Right lobe of liver (tissue), 4 donors: Measurements from ENCODE around the gene MUCL3.
"Not testable (repeated sequence)": the region's sequence is repeated elsewhere in the genome, so short reads cannot be mapped to it uniquely, and the experiment has no call there.

ENCODE experiments used
- POLR2A ChIP-seq: fragments of 450-650 bp; IDR thresholded peaks from one replicate; pipeline ENCODE4 v1.6.1; 2017; ENCODE audit warnings: antibody characterized with exemption, mild to moderate bottlenecking
- TF ChIP-seq, protein P1 (sequence below), 4 donors: fragments of 200-600 bp in 3 of 4; fragments of 450-650 bp in 1 of 4; IDR thresholded peaks; one replicate each; pipeline versions ENCODE4 v1.5.1 to v1.8.0; 2016 to 2022; ENCODE audit warnings: antibody characterized with exemption in 4 of 4, mild to moderate bottlenecking in 2 of 4
- donor health status: DM: no; HTN: no; CAD: no.
- donor health status: DM: no; HTN: no; CAD: no.
- donor health status: DM: no; HTN: yes; CAD: no.

DNA sequence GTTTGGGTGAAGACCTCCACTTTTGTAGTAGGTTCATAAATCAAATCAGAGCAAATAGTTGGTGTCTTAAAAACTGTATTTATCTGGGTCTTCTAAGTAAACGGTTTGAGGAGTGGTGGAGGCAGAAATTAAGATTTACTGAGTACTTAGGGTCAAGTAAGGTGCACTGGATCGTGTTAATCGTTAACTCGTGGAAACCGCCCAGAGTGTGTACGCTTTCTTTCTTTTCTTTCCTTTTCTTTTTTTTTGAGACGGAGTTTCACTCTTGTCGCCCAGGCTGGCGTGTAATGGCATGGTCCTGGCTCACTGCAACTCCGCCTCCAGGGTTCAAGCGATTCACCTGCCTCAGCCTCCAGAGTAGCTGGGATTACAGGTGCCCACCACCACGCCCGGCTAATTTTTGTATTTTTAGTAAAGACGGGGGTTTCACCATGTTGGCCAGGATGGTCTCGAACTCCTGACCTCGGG is 33.4 kb upstream of the MUCL3 start:
- TF ChIP-seq, protein P1, sequence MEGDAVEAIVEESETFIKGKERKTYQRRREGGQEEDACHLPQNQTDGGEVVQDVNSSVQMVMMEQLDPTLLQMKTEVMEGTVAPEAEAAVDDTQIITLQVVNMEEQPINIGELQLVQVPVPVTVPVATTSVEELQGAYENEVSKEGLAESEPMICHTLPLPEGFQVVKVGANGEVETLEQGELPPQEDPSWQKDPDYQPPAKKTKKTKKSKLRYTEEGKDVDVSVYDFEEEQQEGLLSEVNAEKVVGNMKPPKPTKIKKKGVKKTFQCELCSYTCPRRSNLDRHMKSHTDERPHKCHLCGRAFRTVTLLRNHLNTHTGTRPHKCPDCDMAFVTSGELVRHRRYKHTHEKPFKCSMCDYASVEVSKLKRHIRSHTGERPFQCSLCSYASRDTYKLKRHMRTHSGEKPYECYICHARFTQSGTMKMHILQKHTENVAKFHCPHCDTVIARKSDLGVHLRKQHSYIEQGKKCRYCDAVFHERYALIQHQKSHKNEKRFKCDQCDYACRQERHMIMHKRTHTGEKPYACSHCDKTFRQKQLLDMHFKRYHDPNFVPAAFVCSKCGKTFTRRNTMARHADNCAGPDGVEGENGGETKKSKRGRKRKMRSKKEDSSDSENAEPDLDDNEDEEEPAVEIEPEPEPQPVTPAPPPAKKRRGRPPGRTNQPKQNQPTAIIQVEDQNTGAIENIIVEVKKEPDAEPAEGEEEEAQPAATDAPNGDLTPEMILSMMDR (IDR thresholded peaks at IDR 0.05) = not testable (repeated sequence)
- not testable (repeated sequence) for TF ChIP-seq POLR2A
